Fibroblast of mammary gland (primary cell): ENCODE results near the gene CTIF.
A peak's percentile ranks its signal among the peaks of the same experiment; 100 is the strongest.

Experiments used
- DNase-seq: peaks from one replicate; pipeline ENCODE4 v3.0.0-alpha.2; 2010; ENCODE audit warnings: low read depth
- H3K4me3 ChIP-seq: 2 replicates; pipeline ENCODE4 v1.5.1; 2011; ENCODE audit warnings: low read depth, mild to moderate bottlenecking, low read length, moderate library complexity; ENCODE audit not compliant: control insufficient read depth
- TF ChIP-seq, protein P1 (sequence below): conservative IDR thresholded peaks from 2 replicates; pipeline ENCODE4 v1.5.1; 2011; ENCODE audit warnings: low read depth, low read length, inconsistent platforms; ENCODE audit not compliant: control insufficient read depth, insufficient read depth

The CTIF gene

DNA sequence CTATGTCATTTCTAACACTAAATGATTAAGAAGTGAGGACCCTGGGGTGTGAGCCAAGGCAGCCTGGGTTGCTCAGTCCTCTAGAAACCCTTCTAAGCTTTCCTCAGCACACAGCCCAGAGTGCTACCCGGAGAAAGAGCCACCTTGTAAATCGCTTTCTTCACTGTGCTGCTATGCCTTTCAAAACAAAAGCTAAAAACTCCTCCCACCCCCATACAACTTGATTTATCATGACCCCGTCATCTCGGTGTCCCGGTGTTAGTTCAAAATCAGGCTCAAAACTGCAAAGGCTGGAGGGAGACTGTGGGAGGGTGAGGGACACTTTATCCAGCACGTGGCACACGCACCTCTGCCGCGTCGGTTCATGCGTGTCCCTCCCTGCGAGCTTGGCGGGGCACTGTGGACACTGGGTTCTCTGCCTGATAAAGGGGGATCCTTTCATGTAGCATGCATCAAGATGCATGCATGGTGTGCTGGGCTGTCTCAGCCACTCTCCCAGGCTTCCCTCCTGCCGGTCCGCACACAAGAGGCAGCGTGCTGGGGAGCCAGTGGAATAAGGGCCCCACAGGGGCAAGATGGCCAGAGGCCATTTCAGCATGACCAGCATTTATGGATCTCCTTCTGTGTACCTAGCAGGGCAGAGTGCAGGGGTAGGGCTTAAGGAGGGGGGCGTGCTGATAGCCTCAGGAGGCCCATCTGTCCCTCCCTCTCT, 241.5 kb downstream of the CTIF start:
- TF ChIP-seq, protein P1, sequence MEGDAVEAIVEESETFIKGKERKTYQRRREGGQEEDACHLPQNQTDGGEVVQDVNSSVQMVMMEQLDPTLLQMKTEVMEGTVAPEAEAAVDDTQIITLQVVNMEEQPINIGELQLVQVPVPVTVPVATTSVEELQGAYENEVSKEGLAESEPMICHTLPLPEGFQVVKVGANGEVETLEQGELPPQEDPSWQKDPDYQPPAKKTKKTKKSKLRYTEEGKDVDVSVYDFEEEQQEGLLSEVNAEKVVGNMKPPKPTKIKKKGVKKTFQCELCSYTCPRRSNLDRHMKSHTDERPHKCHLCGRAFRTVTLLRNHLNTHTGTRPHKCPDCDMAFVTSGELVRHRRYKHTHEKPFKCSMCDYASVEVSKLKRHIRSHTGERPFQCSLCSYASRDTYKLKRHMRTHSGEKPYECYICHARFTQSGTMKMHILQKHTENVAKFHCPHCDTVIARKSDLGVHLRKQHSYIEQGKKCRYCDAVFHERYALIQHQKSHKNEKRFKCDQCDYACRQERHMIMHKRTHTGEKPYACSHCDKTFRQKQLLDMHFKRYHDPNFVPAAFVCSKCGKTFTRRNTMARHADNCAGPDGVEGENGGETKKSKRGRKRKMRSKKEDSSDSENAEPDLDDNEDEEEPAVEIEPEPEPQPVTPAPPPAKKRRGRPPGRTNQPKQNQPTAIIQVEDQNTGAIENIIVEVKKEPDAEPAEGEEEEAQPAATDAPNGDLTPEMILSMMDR = no peak
- H3K4me3 ChIP-seq = no peak overlapping the region
- DNase-seq = peak; percentile 20

DNA sequence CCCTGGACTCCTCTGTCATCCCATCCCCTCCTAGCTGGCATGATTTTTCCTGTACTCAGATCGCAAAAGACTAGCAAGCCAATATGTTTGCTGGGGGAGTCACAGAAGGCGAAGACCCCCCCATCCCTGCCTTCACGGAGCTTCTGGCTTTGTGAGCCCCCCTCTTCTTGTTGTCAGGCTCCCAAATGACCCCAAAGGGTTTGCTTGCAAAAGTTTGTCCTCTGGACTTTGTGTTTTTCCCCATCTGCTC, 242.0 kb downstream of the CTIF start:
- TF ChIP-seq, protein P1 = no peak
- H3K4me3 ChIP-seq = no peak overlapping the region
- DNase-seq = no peak

DNA sequence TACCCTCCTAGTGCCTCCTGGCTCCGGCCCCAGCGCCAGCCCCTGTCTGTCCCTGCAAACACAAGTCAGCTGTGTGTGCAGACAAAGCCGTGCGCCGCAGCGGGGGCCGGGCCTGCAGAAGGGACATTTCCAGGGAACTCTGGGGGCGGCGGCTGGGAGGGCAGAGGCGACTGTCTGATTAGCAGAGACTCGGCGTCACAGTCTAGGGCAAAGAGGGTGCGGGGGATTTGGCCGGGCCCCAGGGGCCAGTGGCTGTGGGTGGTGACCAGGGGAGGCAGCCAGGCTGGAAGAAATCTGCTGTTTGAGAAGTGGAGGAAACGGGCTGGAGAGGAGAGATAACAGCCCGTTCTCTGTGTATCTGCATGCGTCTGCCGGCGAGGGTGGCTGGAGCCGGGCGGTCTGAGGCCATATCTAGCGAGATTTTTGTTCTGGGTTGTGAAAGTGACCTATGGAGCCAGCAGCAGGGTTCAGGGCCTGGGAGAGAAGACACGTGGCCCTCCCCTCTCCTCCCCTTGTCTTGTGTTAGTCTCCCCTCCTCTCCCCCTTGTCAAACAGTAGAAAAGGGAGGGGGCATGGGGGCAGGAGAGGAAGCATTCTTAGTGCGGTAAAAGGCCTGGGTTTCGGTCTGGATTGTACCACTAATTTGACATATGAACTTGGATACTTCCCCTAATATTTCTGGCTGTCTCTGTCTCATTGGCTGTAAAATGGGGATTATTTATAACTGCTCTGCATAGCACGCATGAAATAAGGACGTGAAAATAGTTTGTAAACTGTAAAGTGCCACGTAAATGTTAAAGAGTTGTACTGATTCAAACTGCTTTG, 242.5 kb downstream of the CTIF start:
- TF ChIP-seq, protein P1 = no peak
- peak; percentile 15 for DNase-seq
- no peak overlapping the region for H3K4me3 ChIP-seq

DNA sequence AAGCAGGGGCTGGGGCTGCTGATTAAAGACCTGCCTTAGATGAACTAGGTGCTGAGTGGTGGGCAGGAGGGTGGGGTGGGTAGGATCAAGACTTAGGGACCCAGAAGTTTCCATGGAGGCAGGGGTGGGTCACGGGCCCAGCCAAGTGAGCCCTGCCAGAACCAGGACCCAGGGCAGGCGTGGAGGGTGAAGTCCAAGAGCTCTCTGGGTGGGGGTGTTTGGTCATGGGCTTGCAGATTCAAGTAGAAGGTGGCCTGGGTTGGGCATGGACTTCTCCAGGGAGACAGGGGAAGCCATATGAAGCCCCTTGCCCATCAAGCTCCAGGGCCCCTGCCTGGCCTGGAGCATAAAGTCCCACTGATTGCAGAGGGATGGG, 243.1 kb downstream of the CTIF start:
- H3K4me3 ChIP-seq = no peak overlapping the region
- no peak for DNase-seq
- TF ChIP-seq, protein P1 = no peak

DNA sequence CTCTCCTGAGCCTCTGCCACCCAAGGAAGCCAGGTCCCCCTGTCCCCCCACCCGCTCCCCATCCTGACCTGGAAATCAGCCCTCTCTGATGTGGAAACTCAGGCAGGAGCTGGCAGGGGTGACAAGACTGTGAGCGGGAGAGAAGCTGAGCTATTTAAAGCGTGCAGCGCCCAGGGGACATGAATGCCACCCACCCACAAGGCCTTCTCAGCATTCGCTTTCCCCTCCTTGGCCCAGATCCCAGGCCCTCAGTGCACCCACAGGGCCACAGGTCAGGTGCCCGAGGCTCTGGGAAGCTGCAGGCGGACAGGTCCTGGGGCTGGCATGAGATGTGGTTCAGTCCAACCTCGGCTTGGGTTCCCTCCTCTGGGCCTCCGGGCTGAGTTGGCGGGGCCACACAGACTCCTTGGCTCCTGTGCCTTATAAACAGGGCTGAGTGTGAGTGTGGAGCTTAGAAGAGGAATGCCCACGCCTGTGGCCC, 243.6 kb downstream of the CTIF start:
- no peak for DNase-seq
- TF ChIP-seq, protein P1 = no peak
- no peak overlapping the region for H3K4me3 ChIP-seq

DNA sequence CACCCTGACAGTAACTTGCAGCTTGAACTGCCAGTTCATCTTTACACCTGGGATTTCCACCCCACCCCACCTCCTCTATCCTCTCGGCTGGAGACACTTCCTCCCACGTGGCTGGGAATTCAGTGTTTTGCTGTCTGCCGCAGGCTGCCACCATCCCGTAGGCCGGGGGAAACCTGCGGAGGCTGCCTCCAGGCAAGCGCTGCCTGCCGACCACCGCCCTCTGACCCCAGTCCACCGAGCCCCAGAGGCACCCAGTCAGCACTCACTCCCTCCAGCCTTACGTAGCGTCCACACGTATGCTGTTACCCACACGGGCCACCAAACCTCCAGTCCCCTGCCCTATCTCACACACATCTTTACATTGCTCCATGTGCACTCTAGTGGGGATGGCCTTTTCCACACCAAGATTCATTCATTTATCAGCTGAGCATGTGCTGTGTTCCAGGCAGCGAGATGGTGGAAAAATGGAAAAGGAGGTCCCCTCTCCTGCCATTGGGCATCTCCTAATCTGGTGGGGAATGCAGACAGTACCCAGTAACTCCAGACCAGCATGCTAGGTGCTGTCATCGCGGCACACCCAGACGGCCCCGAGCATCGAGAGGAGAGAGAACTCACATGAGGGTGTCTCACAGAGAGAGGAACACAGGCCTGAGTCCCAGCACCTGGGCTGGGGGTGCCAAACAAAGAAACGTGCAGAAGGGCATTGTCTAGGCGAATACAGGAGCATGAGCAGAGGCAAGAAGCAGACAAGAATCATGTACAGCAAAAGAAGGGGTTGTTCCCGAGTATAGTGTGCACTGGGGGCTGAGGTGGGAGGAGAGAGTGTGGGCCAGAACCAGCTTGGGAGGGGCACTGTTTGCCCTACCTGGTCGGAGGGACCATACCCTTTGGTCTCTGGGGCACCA, 245.0 kb downstream of the CTIF start:
- no peak overlapping the region for H3K4me3 ChIP-seq
- TF ChIP-seq, protein P1 = no peak
- DNase-seq = no peak
